ENCODE data around the gene PEAK1.

Gene PEAK1

GRCh38 chr15:77058468-77058867, 361.4 kb downstream of the PEAK1 start:
- DNase-seq = no peak

GRCh38 chr15:77057685-77058084, 362.2 kb downstream of the PEAK1 start:
- no peak for DNase-seq

- no peak for DNase-seq
Observed at GRCh38 chr15:77057072-77057471, 362.8 kb downstream of the PEAK1 start.

- no peak for DNase-seq
Observed at GRCh38 chr15:77053709-77054108, 366.2 kb downstream of the PEAK1 start.

- no peak for DNase-seq
Observed at GRCh38 chr15:77052556-77052955, 367.3 kb downstream of the PEAK1 start.
